Activated naive CD4-positive, alpha-beta T cell treated with anti-CD3 and anti-CD28 coated beads for 36 hours (primary cell): ENCODE results near the gene GOLGA8B. TPM values are rescaled to one million over a fixed set of nuclear protein-coding genes. Genes with fewer than 3 reads are reported as not detected.

Experiments
- CTCF ChIA-PET: fragments of 350-600 bp; sonication (Branson Sonifier 250); formaldehyde crosslinking; loops from one replicate; lab custom pipeline; 2021; ENCODE audit warnings: antibody characterized with exemption; lab: Charles Lee
- DNase-seq: peaks from one replicate; pipeline ENCODE4 v3.0.0-alpha.2; 2020
- H3K27ac Mint-ChIP-seq: one replicate; pipeline ENCODE4 v1.8.0; 2021; ENCODE audit warnings: mild to moderate bottlenecking, mixed read lengths
- H3K27me3 Mint-ChIP-seq: one replicate; pipeline ENCODE4 v1.8.0; 2021; ENCODE audit warnings: low read depth, mixed read lengths
- H3K36me3 Mint-ChIP-seq: one replicate; pipeline ENCODE4 v1.8.0; 2021; ENCODE audit warnings: low read depth, mixed read lengths
- H3K4me1 Mint-ChIP-seq: one replicate; pipeline ENCODE4 v1.8.0; 2021; ENCODE audit warnings: low read depth, mixed read lengths
- H3K4me3 Mint-ChIP-seq: one replicate; pipeline ENCODE4 v1.8.0; 2021; ENCODE audit warnings: mild to moderate bottlenecking, moderate library complexity, mixed read lengths
- H3K9me3 Mint-ChIP-seq: one replicate; pipeline ENCODE4 v1.8.0; 2021; ENCODE audit warnings: mixed read lengths
- intact Hi-C: fragments of 100-400 bp; cut with micrococcal nuclease; formaldehyde crosslinking; loops from one replicate; pipeline ENCODE4 v1.15.1; 2023
- total RNA-seq, 2 experiments: library from RNA; stranded (reverse); gene quantifications; one replicate each; pipeline ENCODE4 v1.2.3, GENCODE V29; 2021

GOLGA8B gene
- total RNA-seq, 2 experiments from 2014 or later = 66.5 to 67.2 TPM

DNA sequence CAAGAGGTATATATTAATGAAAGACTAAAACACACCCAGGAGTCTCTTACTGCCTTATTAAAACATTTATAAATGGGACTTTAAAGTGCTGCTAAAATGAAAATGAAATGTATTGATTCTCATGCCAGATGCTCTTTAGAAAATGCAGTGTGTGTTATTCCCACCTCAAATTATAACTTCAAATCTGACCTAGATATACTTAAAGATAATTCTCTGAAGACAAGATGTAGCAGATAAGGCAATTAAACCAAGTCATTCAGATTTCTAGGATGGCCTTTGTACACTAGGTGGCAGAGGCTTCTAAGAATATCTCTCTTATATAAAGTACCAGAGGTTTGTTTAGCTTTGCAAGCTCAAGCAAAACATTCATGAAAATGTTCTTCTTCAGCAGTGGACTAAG is 26.9 kb upstream of the GOLGA8B start:
- H3K36me3 Mint-ChIP-seq = no peaks in the 10 kb centered on the region
- intact Hi-C loops = loop anchor here (1.0 kb wide), 1 partner anchor 310 kb away; no protein-coding TSS in a partner anchor

DNA sequence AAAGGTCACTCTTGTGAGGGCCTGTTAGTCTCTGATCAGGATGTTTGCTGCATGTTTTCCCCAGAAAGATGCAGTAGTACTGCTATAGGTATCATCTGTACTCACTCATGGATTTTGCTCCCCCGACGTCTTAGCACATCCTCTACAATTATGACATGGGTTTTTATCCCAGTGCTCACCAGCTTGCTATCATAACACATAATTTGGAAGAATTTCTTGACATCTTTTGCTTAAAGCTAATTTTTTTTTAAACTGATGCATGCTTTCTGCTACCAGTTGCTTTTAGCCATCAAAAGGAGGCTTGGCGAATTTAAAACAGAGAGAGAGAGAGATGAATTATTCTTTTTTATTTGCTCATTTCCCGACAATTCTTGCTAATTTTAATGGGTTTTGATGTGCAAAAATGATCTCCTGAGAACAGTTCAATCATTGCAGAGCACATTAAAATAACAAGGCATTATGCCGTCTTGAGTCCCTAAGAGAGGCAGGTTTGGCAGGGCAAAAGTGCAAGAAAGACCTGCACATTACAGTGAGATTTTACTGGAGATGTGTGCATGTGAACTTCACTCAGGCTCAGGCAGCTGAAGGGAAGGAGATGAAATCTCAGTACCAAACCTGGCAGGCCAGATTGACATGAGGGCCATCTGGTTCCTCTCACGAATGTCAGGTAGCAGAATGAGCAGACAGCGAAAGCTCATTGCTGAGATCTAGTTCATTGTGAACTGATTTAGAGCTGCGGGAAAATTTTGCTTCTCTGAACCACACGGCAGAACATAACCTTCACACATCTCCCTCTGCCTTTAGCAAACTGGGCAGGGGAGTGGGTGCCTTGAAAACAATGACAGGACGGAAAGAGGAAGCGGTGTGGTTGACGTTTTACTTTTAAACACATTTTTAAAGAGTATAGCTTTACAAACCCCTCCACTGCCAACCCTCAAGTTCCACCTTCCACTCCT is 25.9 kb upstream of the GOLGA8B start:
- Mint-ChIP-seq H3K4me1 (peaks cover 15% of the 10 kb centered on the region), H3K36me3 (no peaks in the 10 kb centered on the region), H3K4me3 (peak overlapping the region; percentile 31), H3K9me3 (no peaks in the 10 kb centered on the region), H3K27ac (no peak overlapping the region), H3K27me3 (peaks cover 7% of the 10 kb centered on the region)
- CTCF ChIA-PET = interaction anchor here (0.8 to 2.7 kb wide), 4 partner anchors 9 to 311 kb away, joined by 3 to 15 read pairs (median 4); no protein-coding TSS in a partner anchor
- peak; percentile 26 for DNase-seq
- intact Hi-C loops = loop anchor here (1.0 kb wide), 1 partner anchor 311 kb away; no protein-coding TSS in a partner anchor

More for the DNA sequence above, 26.9 kb upstream of the GOLGA8B start:
- no peak overlapping the region for H3K4me3 Mint-ChIP-seq
- peaks cover 5% of the 10 kb centered on the region for H3K27me3 Mint-ChIP-seq
- no peaks in the 10 kb centered on the region for H3K9me3 Mint-ChIP-seq
- H3K4me1 Mint-ChIP-seq = peaks cover 15% of the 10 kb centered on the region
- CTCF ChIA-PET = interaction anchor here (0.6 to 2.7 kb wide), 8 partner anchors 8 to 627 kb away, joined by 3 to 15 read pairs (median 4); no protein-coding TSS in a partner anchor
- no peak for DNase-seq
- H3K27ac Mint-ChIP-seq = no peak overlapping the region

- H3K4me3 Mint-ChIP-seq = no peak overlapping the region
- intact Hi-C loops = no loop called here
- H3K36me3 Mint-ChIP-seq = no peaks in the 10 kb centered on the region
- DNase-seq = no peak
- H3K27ac Mint-ChIP-seq = no peak overlapping the region
- H3K27me3 Mint-ChIP-seq = peaks cover 13% of the 10 kb centered on the region
- H3K4me1 Mint-ChIP-seq = peaks cover 15% of the 10 kb centered on the region
- CTCF ChIA-PET = no interaction called here
- H3K9me3 Mint-ChIP-seq = peaks cover 2% of the 10 kb centered on the region
Measured at GRCh38 chr15:34608517-34608916, 25.1 kb upstream of the GOLGA8B start.

- Mint-ChIP-seq H3K27me3 (peaks cover 19% of the 10 kb centered on the region), H3K27ac (no peak overlapping the region), H3K9me3 (peaks cover 2% of the 10 kb centered on the region), H3K4me1 (peaks cover 15% of the 10 kb centered on the region), H3K4me3 (no peak overlapping the region), H3K36me3 (no peaks in the 10 kb centered on the region)
- DNase-seq = no peak
- CTCF ChIA-PET = no interaction called here
- intact Hi-C loops = no loop called here
Measured at GRCh38 chr15:34607832-34608231, 24.4 kb upstream of the GOLGA8B start.

DNA sequence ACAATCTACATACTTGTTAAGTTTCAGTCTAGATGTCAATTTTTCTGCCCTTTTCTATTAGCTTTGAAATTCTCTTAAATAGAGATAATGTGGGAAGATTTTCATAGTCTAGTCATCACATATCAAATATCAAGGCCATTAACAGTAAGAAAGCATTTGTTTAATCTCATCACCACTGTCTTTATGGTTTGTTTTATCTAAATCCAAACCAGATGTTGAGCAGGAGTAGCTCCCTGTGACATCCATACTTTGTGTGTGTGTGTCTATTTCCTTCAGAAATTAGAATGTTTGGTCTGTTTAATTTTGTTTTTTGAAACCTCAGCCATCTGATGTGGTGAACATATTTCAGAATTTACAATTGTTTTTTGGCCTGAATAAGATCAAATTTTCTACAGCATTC is 23.1 kb upstream of the GOLGA8B start:
- no peak overlapping the region for H3K4me3 Mint-ChIP-seq
- H3K36me3 Mint-ChIP-seq = no peaks in the 10 kb centered on the region
- CTCF ChIA-PET = interaction anchor here (0.7 kb wide), 1 partner anchor 366 kb away, joined by 3 read pairs; no protein-coding TSS in a partner anchor
- peaks cover 15% of the 10 kb centered on the region for H3K4me1 Mint-ChIP-seq
- no peak for DNase-seq
- H3K27me3 Mint-ChIP-seq = peaks cover 21% of the 10 kb centered on the region
- H3K27ac Mint-ChIP-seq = no peak overlapping the region
- peaks cover 2% of the 10 kb centered on the region for H3K9me3 Mint-ChIP-seq
- intact Hi-C loops = no loop called here

DNA sequence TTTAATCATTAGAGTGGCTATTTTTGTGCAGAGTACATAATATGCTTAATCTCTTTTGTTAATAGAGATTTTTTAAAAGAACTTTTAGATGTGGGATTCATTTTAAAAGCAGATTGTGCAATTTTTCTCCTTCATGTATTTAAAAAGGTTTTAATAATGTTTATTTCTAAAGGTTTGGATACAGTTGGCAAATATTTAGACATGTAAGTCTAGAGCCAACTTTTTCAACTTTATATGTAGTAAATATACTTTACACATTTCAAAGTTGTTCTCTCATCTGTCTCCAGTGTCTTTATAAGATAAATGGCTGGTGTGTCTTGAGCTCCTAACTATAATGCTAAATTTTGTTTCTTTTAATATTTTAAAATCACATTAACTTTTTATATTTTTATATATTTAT is 22.7 kb upstream of the GOLGA8B start:
- CTCF ChIA-PET = no interaction called here
- intact Hi-C loops = no loop called here
- Mint-ChIP-seq H3K27me3 (peaks cover 21% of the 10 kb centered on the region), H3K4me1 (peaks cover 15% of the 10 kb centered on the region), H3K27ac (no peak overlapping the region), H3K36me3 (no peaks in the 10 kb centered on the region), H3K4me3 (no peak overlapping the region), H3K9me3 (peaks cover 2% of the 10 kb centered on the region)
- no peak for DNase-seq

- intact Hi-C loops = no loop called here
- H3K4me3 Mint-ChIP-seq = no peak overlapping the region
- H3K4me1 Mint-ChIP-seq = no peaks in the 10 kb centered on the region
- H3K9me3 Mint-ChIP-seq = peaks cover 2% of the 10 kb centered on the region
- no peak for DNase-seq
- no peaks in the 10 kb centered on the region for H3K36me3 Mint-ChIP-seq
- CTCF ChIA-PET = no interaction called here
- peaks cover 22% of the 10 kb centered on the region for H3K27me3 Mint-ChIP-seq
- no peak overlapping the region for H3K27ac Mint-ChIP-seq
Measured at GRCh38 chr15:34603095-34603494, 19.6 kb upstream of the GOLGA8B start.

- Mint-ChIP-seq H3K27ac (no peak overlapping the region), H3K4me1 (no peaks in the 10 kb centered on the region), H3K36me3 (no peaks in the 10 kb centered on the region), H3K27me3 (peaks cover 22% of the 10 kb centered on the region), H3K9me3 (peaks cover 2% of the 10 kb centered on the region), H3K4me3 (no peak overlapping the region)
- DNase-seq = no peak
- intact Hi-C loops = no loop called here
- CTCF ChIA-PET = no interaction called here
Measured at GRCh38 chr15:34600923-34601322, 17.5 kb upstream of the GOLGA8B start.

DNA sequence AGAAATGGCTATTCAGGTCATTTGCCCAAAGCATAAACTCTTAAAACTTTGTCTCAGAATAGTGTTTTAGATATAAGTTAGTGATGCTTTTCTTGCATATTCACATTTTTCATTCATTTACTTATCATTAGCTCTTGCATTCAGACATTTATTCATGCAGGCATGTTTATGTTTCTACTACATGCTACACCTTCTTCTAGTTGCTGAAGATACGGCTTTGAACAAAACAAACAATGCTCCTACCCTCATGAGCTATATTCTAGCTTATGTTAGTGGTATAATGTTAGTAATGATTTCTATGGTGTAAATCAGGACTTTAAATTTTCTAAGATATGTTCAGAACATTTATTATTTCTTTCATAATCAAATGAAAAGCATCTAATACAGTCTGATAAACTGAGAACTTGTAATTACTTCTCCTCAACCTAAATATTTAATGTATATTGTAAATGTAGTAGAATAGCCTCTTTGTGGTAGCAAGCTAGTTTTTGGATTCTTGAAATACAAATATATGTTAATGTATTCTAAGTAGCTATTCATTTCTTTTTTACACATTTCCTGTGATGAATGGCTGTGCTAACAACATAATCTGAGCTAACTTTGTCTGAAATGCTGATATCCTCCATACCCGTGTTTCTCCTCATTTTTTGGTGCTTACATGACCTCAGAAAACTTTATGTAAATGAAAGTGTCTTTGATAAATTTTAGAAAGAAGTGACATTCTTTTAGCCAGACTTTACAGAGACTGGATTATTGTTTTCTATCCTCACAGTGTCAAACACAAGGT is 15.5 kb upstream of the GOLGA8B start:
- Mint-ChIP-seq H3K4me3 (no peak overlapping the region), H3K4me1 (no peaks in the 10 kb centered on the region), H3K9me3 (no peaks in the 10 kb centered on the region), H3K27ac (no peak overlapping the region), H3K36me3 (no peaks in the 10 kb centered on the region), H3K27me3 (peaks cover 15% of the 10 kb centered on the region)
- intact Hi-C loops = no loop called here
- CTCF ChIA-PET = interaction anchor here (0.5 to 0.6 kb wide), 2 partner anchors 141 to 371 kb away, joined by 3 to 4 read pairs; no protein-coding TSS in a partner anchor
- no peak for DNase-seq

DNA sequence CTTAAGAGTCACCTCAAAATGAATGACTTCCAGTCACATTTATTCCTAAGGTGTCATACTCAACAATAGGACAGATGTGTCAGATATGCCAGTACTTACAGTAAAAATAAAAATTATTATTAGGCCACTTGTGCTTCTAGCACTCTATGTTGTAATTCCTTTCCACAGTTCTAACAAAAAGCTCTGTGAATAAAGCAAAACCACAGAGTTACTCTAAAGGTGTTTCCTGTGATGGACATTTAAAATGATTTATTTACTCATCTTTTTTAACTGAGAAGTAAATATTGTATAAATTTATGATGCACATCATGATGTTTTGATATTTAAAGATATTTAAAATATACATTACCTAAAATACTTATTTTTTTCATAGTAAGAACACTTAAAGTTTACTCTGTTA is 13.9 kb upstream of the GOLGA8B start:
- CTCF ChIA-PET = no interaction called here
- no peaks in the 10 kb centered on the region for H3K9me3 Mint-ChIP-seq

DNA sequence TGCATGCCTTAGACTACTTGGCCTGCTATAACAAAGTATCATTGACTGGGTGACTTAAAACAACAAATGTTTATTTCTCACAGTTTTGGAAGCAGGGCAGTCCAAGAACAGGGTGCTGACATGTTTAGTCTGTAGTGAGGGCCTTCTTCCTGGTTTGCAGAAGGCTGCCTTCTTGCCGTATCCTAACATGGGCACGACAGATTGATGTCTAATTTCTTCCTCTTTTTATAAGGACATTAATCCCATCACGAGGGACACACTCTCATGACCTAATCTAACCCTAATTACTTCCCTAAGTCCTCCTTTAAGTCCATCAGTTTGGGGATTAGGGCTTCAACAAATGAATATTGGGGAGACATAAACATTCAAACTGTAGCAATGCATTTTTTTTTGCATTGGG is 10.9 kb upstream of the GOLGA8B start:
- DNase-seq = no peak
- intact Hi-C loops = no loop called here
- CTCF ChIA-PET = no interaction called here
- H3K4me3 Mint-ChIP-seq = no peak overlapping the region
- H3K4me1 Mint-ChIP-seq = no peaks in the 10 kb centered on the region
- H3K27me3 Mint-ChIP-seq = peaks cover 1% of the 10 kb centered on the region
- H3K27ac Mint-ChIP-seq = no peak overlapping the region
- H3K36me3 Mint-ChIP-seq = no peaks in the 10 kb centered on the region
- no peaks in the 10 kb centered on the region for H3K9me3 Mint-ChIP-seq

More for the DNA sequence above, 13.9 kb upstream of the GOLGA8B start:
- H3K27ac Mint-ChIP-seq = no peak overlapping the region
- intact Hi-C loops = no loop called here
- no peak overlapping the region for H3K4me3 Mint-ChIP-seq
- peaks cover 6% of the 10 kb centered on the region for H3K27me3 Mint-ChIP-seq
- DNase-seq = no peak
- no peaks in the 10 kb centered on the region for H3K36me3 Mint-ChIP-seq
- no peaks in the 10 kb centered on the region for H3K4me1 Mint-ChIP-seq

DNA sequence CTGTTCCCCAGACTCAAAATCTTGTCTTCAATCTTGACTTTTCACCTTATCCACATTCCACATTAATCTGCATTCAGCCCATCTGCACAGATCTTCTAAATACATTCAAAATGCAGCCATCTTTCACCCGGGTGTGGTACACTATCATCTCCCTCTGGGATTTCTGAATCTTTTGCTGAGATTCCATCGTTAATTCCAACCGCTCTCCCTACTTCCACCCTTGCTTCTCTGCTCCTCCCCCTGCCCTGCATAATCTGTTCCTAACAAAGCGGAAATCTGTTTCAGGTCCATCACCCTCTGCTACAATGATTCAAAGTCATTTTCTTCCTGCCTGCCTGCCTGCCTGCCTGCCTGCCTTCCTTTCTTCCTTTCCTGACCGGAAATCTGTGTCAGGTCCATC is 7.9 kb upstream of the GOLGA8B start:
- H3K4me3 Mint-ChIP-seq = no peak overlapping the region
- CTCF ChIA-PET = no interaction called here
- DNase-seq = no peak
- intact Hi-C loops = no loop called here
- peaks cover 8% of the 10 kb centered on the region for H3K4me1 Mint-ChIP-seq
- H3K27me3 Mint-ChIP-seq = no peaks in the 10 kb centered on the region
- no peaks in the 10 kb centered on the region for H3K9me3 Mint-ChIP-seq
- H3K36me3 Mint-ChIP-seq = no peaks in the 10 kb centered on the region
- H3K27ac Mint-ChIP-seq = no peak overlapping the region
